ENCODE results near the gene DENND11. TPM values are rescaled to one million over a fixed set of nuclear protein-coding genes. Genes with fewer than 3 reads are reported as not detected.

DENND11 gene
- total and polyA plus RNA-seq, 2 experiments from 2014 or later, result 5.6 to 29.5 TPM

DNA sequence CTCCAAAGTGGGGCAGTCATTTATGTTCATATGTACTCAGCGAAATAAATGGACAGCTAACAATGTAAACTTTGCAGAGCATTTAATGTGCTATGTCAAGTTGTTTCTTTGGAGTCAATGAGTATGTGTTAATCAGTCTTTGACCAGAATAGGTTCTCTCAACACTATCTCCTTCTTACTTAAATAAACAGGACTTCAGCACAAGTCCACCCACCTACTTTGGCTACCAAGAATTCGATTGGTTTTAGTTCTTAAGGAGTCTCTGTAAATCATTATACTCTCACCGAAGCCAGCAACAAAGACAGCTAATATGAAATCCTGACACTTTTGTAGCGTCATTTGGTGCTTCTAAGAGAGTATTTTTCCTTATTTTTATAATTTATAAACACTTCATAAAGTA, 13.1 kb upstream of the DENND11 start:
- Histone ChIP-seq H4K20me1 (ENCODE audit: insufficient read depth, poor library complexity, severe bottlenecking) (no peaks in the 10 kb centered on the region), H3K4me2 (peak overlapping the region; percentile 65), H3K27ac (peak overlapping the region; percentile 73), H3K79me2 (no peaks in the 10 kb centered on the region), H2AFZ (no peak overlapping the region), H3K4me1 (ENCODE audit: insufficient read depth) (peaks cover 13% of the 10 kb centered on the region), H3K36me3 (replicated peaks; ENCODE audit: insufficient read depth, low read depth) (no peaks in the 10 kb centered on the region), H3K4me3 (no peak overlapping the region), H3K9me3 (ENCODE audit: low read depth) (no peaks in the 10 kb centered on the region), H3K27me3 (no peaks in the 10 kb centered on the region), H3K9me2 (replicated peaks; ENCODE audit: insufficient read depth) (no peaks in the 10 kb centered on the region)
- TF ChIP-seq EZH2phosphoT487 (IDR thresholded peaks at IDR 0.05; ENCODE audit: low read depth, severe bottlenecking, unreplicated experiment) (no peak), EZH2 (IDR thresholded peaks at IDR 0.05; ENCODE audit: borderline replicate concordance) (no peak)
- TF ChIP-seq, protein P1, sequence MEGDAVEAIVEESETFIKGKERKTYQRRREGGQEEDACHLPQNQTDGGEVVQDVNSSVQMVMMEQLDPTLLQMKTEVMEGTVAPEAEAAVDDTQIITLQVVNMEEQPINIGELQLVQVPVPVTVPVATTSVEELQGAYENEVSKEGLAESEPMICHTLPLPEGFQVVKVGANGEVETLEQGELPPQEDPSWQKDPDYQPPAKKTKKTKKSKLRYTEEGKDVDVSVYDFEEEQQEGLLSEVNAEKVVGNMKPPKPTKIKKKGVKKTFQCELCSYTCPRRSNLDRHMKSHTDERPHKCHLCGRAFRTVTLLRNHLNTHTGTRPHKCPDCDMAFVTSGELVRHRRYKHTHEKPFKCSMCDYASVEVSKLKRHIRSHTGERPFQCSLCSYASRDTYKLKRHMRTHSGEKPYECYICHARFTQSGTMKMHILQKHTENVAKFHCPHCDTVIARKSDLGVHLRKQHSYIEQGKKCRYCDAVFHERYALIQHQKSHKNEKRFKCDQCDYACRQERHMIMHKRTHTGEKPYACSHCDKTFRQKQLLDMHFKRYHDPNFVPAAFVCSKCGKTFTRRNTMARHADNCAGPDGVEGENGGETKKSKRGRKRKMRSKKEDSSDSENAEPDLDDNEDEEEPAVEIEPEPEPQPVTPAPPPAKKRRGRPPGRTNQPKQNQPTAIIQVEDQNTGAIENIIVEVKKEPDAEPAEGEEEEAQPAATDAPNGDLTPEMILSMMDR (IDR thresholded peaks at IDR 0.05; ENCODE audit: poor library complexity), result no peak
- peak; percentile 47 for DNase-seq (ENCODE audit: low spot score)
- WGBS (ENCODE audit: low lambda C conversion rate, missing lambda C conversion rate), result 51% methylated on average over 4 of the region's 4 CpGs

DNA sequence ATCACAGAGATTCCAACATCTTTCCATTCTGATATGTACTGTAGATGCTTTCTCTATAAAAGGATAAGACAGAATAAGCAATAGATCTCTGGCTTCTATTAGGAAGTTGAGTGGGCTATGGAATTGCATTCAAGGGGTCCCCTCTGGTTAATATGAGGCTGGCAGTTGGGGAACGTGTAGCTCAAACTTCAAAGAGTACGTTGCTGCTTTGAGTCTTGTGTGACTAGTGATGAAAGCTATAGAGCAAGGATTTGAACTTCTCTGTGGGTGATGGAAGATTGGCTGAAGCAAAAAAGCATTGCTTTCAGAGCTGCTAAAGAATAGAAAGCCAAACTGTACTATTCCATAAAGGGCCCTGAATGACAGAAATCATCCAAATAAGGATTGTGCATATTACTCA, 12.6 kb upstream of the DENND11 start:
- Histone ChIP-seq H3K79me2 (no peaks in the 10 kb centered on the region), H3K9me2 (replicated peaks; ENCODE audit: insufficient read depth) (no peaks in the 10 kb centered on the region), H3K27ac (peak overlapping the region; percentile 73), H3K4me3 (no peak overlapping the region), H2AFZ (no peak overlapping the region), H3K4me2 (peak overlapping the region; percentile 56), H3K4me1 (ENCODE audit: insufficient read depth) (peaks cover 13% of the 10 kb centered on the region), H3K36me3 (replicated peaks; ENCODE audit: insufficient read depth, low read depth) (no peaks in the 10 kb centered on the region), H4K20me1 (ENCODE audit: insufficient read depth, poor library complexity, severe bottlenecking) (no peaks in the 10 kb centered on the region), H3K27me3 (no peaks in the 10 kb centered on the region), H3K9me3 (ENCODE audit: low read depth) (no peaks in the 10 kb centered on the region)
- no peak for TF ChIP-seq EZH2phosphoT487 (IDR thresholded peaks at IDR 0.05; ENCODE audit: low read depth, severe bottlenecking, unreplicated experiment)
- TF ChIP-seq, protein P1 (IDR thresholded peaks at IDR 0.05; ENCODE audit: poor library complexity), result no peak
- no peak for TF ChIP-seq EZH2 (IDR thresholded peaks at IDR 0.05; ENCODE audit: borderline replicate concordance)
- no peak for DNase-seq (ENCODE audit: low spot score)
- WGBS (ENCODE audit: low lambda C conversion rate, missing lambda C conversion rate), result 76% methylated on average over 2 of the region's 2 CpGs

DNA sequence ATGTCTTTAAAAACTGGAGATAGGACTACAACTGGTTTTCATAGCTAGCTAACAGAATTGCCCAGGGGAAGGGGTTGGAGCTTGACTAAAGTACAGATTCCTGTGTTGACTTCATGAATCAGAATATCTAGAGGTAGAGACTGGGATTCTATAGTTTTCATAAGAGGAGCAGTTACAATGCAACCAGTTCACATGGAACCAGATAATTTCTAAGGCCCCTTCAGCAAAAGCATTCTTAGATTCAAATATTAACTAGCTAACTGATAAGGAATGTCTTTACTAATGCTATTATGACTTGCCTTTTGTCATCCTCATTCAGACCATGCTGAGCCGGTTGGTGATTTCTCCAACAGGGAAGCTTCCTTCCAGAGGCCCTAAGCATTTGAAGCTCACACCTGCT, 11.9 kb upstream of the DENND11 start:
- H3K36me3 ChIP-seq (replicated peaks; ENCODE audit: insufficient read depth, low read depth), result no peaks in the 10 kb centered on the region
- H3K4me1 ChIP-seq (ENCODE audit: insufficient read depth), result peaks cover 13% of the 10 kb centered on the region
- no peaks in the 10 kb centered on the region for H3K9me3 ChIP-seq (ENCODE audit: low read depth)
- peak overlapping the region; percentile 56 for H3K4me2 ChIP-seq
- H3K27me3 ChIP-seq, result no peaks in the 10 kb centered on the region
- no peak overlapping the region for H2AFZ ChIP-seq
- H3K79me2 ChIP-seq, result no peaks in the 10 kb centered on the region
- H3K4me3 ChIP-seq, result no peak overlapping the region
- no peaks in the 10 kb centered on the region for H4K20me1 ChIP-seq (ENCODE audit: insufficient read depth, poor library complexity, severe bottlenecking)
- TF ChIP-seq, protein P1 (IDR thresholded peaks at IDR 0.05; ENCODE audit: poor library complexity), result no peak
- TF ChIP-seq EZH2phosphoT487 (IDR thresholded peaks at IDR 0.05; ENCODE audit: low read depth, severe bottlenecking, unreplicated experiment), result no peak
- no peak for TF ChIP-seq EZH2 (IDR thresholded peaks at IDR 0.05; ENCODE audit: borderline replicate concordance)
- DNase-seq (ENCODE audit: low spot score), result no peak
- 70% methylated on average over 1 of the region's 1 CpG for WGBS (ENCODE audit: low lambda C conversion rate, missing lambda C conversion rate)
- no peaks in the 10 kb centered on the region for H3K9me2 ChIP-seq (replicated peaks; ENCODE audit: insufficient read depth)
- peak overlapping the region; percentile 73 for H3K27ac ChIP-seq
